Measurements from ENCODE around the gene SSUH2.

SSUH2 gene

GRCh38 chr3:8607234-8608040 lies 37.2 kb downstream of the SSUH2 start:
- peak; percentile 83 for TF ChIP-seq CTCF (IDR thresholded peaks at IDR 0.05; ENCODE audit: low read depth, low read length)
- DNase-seq (ENCODE audit: low read depth, low spot score) = peak; percentile 80
- in situ Hi-C loops (cut with HindIII; ENCODE audit: low sequenced_read_pairs) = no loop called here
- H3K4me3 ChIP-seq (ENCODE audit: low read depth, low read length) = no peak overlapping the region

GRCh38 chr3:8606701-8607231 lies 37.8 kb downstream of the SSUH2 start:
- no peak overlapping the region for H3K4me3 ChIP-seq (ENCODE audit: low read depth, low read length)
- in situ Hi-C loops (cut with HindIII; ENCODE audit: low sequenced_read_pairs) = no loop called here
- no peak for TF ChIP-seq CTCF (IDR thresholded peaks at IDR 0.05; ENCODE audit: low read depth, low read length)
- DNase-seq (ENCODE audit: low read depth, low spot score) = no peak

GRCh38 chr3:8604988-8605387 lies 39.6 kb downstream of the SSUH2 start:
- in situ Hi-C loops (cut with HindIII; ENCODE audit: low sequenced_read_pairs) = no loop called here
- H3K4me3 ChIP-seq (ENCODE audit: low read depth, low read length) = no peak overlapping the region
- no peak for DNase-seq (ENCODE audit: low read depth, low spot score)
- no peak for TF ChIP-seq CTCF (IDR thresholded peaks at IDR 0.05; ENCODE audit: low read depth, low read length)

GRCh38 chr3:8604006-8604405 lies 40.6 kb downstream of the SSUH2 start:
- DNase-seq (ENCODE audit: low read depth, low spot score) = no peak
- in situ Hi-C loops (cut with HindIII; ENCODE audit: low sequenced_read_pairs) = no loop called here
- H3K4me3 ChIP-seq (ENCODE audit: low read depth, low read length) = no peak overlapping the region
- TF ChIP-seq CTCF (IDR thresholded peaks at IDR 0.05; ENCODE audit: low read depth, low read length) = no peak

- no peak for DNase-seq (ENCODE audit: low read depth, low spot score)
- in situ Hi-C loops (cut with HindIII; ENCODE audit: low sequenced_read_pairs) = no loop called here
- H3K4me3 ChIP-seq (ENCODE audit: low read depth, low read length) = no peak overlapping the region
- no peak for TF ChIP-seq CTCF (IDR thresholded peaks at IDR 0.05; ENCODE audit: low read depth, low read length)
Observed at GRCh38 chr3:8603115-8603710, 41.4 kb downstream of the SSUH2 start.

GRCh38 chr3:8600457-8600856 lies 44.1 kb downstream of the SSUH2 start:
- in situ Hi-C loops (cut with HindIII; ENCODE audit: low sequenced_read_pairs) = no loop called here

More at GRCh38 chr3:8600457-8600856, 44.1 kb downstream of the SSUH2 start:
- no peak overlapping the region for H3K4me3 ChIP-seq (ENCODE audit: low read depth, low read length)
- TF ChIP-seq CTCF (IDR thresholded peaks at IDR 0.05; ENCODE audit: low read depth, low read length) = no peak
- DNase-seq (ENCODE audit: low read depth, low spot score) = no peak
